GM12891 (cell line): ENCODE results near the gene SNX15.

ENCODE experiments used
- PAX5 ChIP-seq: IDR thresholded peaks from 2 replicates; pipeline ENCODE4 v1.6.1; 2011; ENCODE audit warnings: low read length, moderate library complexity, mild to moderate bottlenecking; ENCODE audit not compliant: insufficient read depth, severe bottlenecking
- POLR2A ChIP-seq: IDR thresholded peaks from 2 replicates; pipeline ENCODE4 v1.6.1; 2011; ENCODE audit warnings: low read depth, low read length, control low read depth
- POLR2AphosphoS5 ChIP-seq: IDR thresholded peaks from 2 replicates; pipeline ENCODE4 v1.6.1; 2011; ENCODE audit warnings: low read depth, low read length, control low read depth
- POU2F2 ChIP-seq: IDR thresholded peaks from 2 replicates; pipeline ENCODE4 v1.6.1; 2011; ENCODE audit warnings: low read depth, mild to moderate bottlenecking, control low read depth, low read length, moderate library complexity
- SPI1 ChIP-seq: IDR thresholded peaks from 2 replicates; pipeline ENCODE4 v1.6.1; 2011; ENCODE audit warnings: low read depth, low read length, control low read depth
- TAF1 ChIP-seq: IDR thresholded peaks from 2 replicates; pipeline ENCODE4 v1.6.1; 2011; ENCODE audit warnings: low read depth, low read length, control low read depth

DNA sequence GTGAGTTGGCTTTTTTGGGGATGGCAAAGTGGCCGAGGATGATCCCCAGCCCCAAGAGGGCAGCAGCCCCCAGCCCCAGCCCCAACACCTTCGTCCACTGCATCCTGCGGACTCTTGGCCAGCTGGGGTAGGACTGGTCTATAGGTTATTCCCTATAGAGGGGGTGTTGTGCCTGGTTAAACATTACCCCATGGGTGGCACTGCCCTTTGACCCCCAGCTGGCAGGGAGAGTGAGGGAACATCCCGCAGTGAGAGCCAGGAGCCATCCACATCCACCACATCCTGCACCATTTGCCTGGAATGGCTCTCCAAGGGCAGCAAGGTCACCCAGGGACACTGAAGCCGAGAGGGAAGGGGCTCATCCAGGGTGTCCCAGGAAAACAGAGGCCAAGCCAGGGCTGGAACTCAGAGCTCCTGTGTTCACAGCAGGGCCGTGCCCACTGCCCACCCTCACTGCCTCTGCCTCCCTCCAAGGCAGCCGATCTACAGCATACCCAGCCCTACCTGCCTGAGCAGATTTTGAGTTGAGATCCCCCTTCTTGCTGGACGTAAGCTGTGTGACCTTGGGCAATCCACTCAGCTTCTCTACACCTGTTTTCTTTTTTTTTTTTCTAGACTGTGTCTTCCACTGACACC, 31.3 kb downstream of the SNX15 start, which contains the start of gene NAALADL1:
- TF ChIP-seq TAF1 = no peak
- no peak for TF ChIP-seq POLR2AphosphoS5
- TF ChIP-seq POLR2A = no peak
- TF ChIP-seq SPI1 = no peak
- no peak for TF ChIP-seq PAX5
- no peak for TF ChIP-seq POU2F2
